MM.1S (cell line): ENCODE measurements around the gene GNB1.

Experiments
- DNase-seq: peaks from one replicate; pipeline ENCODE4 v3.0.0-alpha.2; 2015
- H2AFZ ChIP-seq: fragments of 300-600 bp; sonication (generic); 2 replicates; pipeline ENCODE4 v1.6.0; 2016; ENCODE audit warnings: antibody characterized with exemption, low read length
- H3F3A ChIP-seq: fragments of 300-600 bp; sonication (generic); 2 replicates; pipeline ENCODE4 v1.6.1; 2016; ENCODE audit warnings: mild to moderate bottlenecking, antibody characterized with exemption, low read length, moderate library complexity, mixed read lengths; ENCODE audit not compliant: insufficient read depth
- H3K27ac ChIP-seq: fragments of 300-600 bp; sonication (generic); 2 replicates; pipeline ENCODE4 v1.5.1; 2016; ENCODE audit warnings: mild to moderate bottlenecking, low read length
- H3K27me3 ChIP-seq: fragments of 300-600 bp; sonication (generic); replicated peaks from 2 replicates; pipeline ENCODE4 v1.6.0; 2016; ENCODE audit warnings: low read length; ENCODE audit not compliant: insufficient read depth
- H3K36me3 ChIP-seq: fragments of 300-600 bp; sonication (generic); replicated peaks from 2 replicates; pipeline ENCODE4 v1.6.1; 2016; ENCODE audit warnings: mild to moderate bottlenecking, low read length, mixed read lengths; ENCODE audit not compliant: insufficient read depth
- H3K4me1 ChIP-seq: fragments of 300-600 bp; sonication (generic); 2 replicates; pipeline ENCODE4 v1.6.1; 2016; ENCODE audit warnings: low read length, mixed read lengths
- H3K4me2 ChIP-seq: fragments of 300-600 bp; sonication (generic); 2 replicates; pipeline ENCODE4 v1.6.0; 2016; ENCODE audit warnings: low read depth, low read length
- H3K4me3 ChIP-seq: fragments of 300-600 bp; sonication (generic); 2 replicates; pipeline ENCODE4 v1.5.1; 2016; ENCODE audit warnings: low read length, mixed read lengths
- H3K79me2 ChIP-seq: fragments of 300-600 bp; sonication (generic); 2 replicates; pipeline ENCODE4 v1.6.1; 2016; ENCODE audit warnings: mixed run types, low read length, mixed read lengths
- H3K9ac ChIP-seq: fragments of 300-600 bp; sonication (generic); 2 replicates; pipeline ENCODE4 v1.6.1; 2016; ENCODE audit warnings: low read length, mixed read lengths
- H3K9me2 ChIP-seq: fragments of 300-600 bp; sonication (generic); replicated peaks from 2 replicates; pipeline ENCODE4 v1.6.1; 2016; ENCODE audit warnings: mild to moderate bottlenecking, low read length, mixed read lengths; ENCODE audit not compliant: insufficient read depth
- H3K9me3 ChIP-seq: fragments of 300-600 bp; sonication (generic); replicated peaks from 2 replicates; pipeline ENCODE4 v1.6.1; 2016; ENCODE audit warnings: mild to moderate bottlenecking, low read length, mixed read lengths; ENCODE audit not compliant: insufficient read depth
- H4K20me1 ChIP-seq: fragments of 300-600 bp; sonication (generic); 2 replicates; pipeline ENCODE4 v1.6.1; 2016; ENCODE audit warnings: mild to moderate bottlenecking, low read length, moderate library complexity, mixed read lengths; ENCODE audit not compliant: insufficient read depth
- EZH2 ChIP-seq: fragments of 300-600 bp; sonication (generic); optimal IDR thresholded peaks from 2 replicates; pipeline ENCODE3; 2017; ENCODE audit warnings: low read depth, mild to moderate bottlenecking, antibody characterized with exemption, low read length, mixed read lengths
- EZH2phosphoT487 ChIP-seq: fragments of 300-600 bp; sonication (generic); IDR thresholded peaks from 2 replicates; pipeline ENCODE4 v1.6.1; 2018; ENCODE audit warnings: antibody characterized with exemption, low read length
- TF ChIP-seq, protein P1 (sequence below): fragments of 300-600 bp; sonication (generic); IDR thresholded peaks from 2 replicates; pipeline ENCODE4 v1.5.1; 2016; ENCODE audit warnings: antibody characterized with exemption, low read length, mixed read lengths

The GNB1 gene

DNA sequence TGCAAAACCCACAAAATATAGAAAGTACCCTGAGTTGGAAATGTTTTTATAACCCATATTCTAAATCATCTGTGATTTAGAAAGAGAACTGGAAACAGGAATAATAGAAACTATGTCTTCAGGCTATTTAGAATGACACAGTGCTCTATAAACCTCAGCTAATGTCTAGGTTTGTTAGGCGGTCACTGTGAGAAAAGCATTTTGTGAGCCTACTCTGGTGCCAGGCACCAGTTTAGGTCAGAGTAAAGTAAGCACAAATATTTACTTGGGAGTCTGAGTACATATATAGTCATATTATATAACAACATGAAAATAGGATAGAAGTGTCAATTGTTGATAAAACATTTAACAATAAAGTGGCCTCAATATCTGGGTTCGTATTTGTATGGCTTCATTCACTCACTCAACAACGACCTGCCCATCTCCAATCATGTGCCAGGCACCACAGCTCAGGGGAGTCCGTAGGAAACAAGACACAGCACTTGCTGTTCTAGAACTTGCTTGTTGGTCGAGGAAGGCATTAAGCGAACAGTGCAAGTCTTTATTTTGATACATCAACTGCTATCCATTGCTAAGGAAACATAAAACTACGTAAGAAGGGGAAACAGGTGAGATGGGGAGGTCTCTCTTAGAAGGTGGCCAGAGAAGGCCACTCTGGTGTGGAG lies 37.2 kb downstream of the GNB1 start:
- H3K9ac ChIP-seq, result no peak overlapping the region
- H3K27me3 ChIP-seq, result no peaks in the 10 kb centered on the region
- H3K4me2 ChIP-seq, result no peak overlapping the region
- peaks cover 20% of the 10 kb centered on the region for H4K20me1 ChIP-seq
- H3K9me3 ChIP-seq, result no peaks in the 10 kb centered on the region
- no peaks in the 10 kb centered on the region for H3K9me2 ChIP-seq
- TF ChIP-seq EZH2 (no peak), EZH2phosphoT487 (no peak)
- TF ChIP-seq, protein P1, sequence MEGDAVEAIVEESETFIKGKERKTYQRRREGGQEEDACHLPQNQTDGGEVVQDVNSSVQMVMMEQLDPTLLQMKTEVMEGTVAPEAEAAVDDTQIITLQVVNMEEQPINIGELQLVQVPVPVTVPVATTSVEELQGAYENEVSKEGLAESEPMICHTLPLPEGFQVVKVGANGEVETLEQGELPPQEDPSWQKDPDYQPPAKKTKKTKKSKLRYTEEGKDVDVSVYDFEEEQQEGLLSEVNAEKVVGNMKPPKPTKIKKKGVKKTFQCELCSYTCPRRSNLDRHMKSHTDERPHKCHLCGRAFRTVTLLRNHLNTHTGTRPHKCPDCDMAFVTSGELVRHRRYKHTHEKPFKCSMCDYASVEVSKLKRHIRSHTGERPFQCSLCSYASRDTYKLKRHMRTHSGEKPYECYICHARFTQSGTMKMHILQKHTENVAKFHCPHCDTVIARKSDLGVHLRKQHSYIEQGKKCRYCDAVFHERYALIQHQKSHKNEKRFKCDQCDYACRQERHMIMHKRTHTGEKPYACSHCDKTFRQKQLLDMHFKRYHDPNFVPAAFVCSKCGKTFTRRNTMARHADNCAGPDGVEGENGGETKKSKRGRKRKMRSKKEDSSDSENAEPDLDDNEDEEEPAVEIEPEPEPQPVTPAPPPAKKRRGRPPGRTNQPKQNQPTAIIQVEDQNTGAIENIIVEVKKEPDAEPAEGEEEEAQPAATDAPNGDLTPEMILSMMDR, result no peak
- H3K4me1 ChIP-seq, result no peaks in the 10 kb centered on the region
- peaks cover 95% of the 10 kb centered on the region for H3K79me2 ChIP-seq
- H3K27ac ChIP-seq, result no peak overlapping the region
- H3K36me3 ChIP-seq, result no peaks in the 10 kb centered on the region
- no peak overlapping the region for H3K4me3 ChIP-seq
- DNase-seq, result no peak
- no peaks in the 10 kb centered on the region; the same call in 1 of the 2 replicates for H3F3A ChIP-seq
- H2AFZ ChIP-seq, result no peak overlapping the region

DNA sequence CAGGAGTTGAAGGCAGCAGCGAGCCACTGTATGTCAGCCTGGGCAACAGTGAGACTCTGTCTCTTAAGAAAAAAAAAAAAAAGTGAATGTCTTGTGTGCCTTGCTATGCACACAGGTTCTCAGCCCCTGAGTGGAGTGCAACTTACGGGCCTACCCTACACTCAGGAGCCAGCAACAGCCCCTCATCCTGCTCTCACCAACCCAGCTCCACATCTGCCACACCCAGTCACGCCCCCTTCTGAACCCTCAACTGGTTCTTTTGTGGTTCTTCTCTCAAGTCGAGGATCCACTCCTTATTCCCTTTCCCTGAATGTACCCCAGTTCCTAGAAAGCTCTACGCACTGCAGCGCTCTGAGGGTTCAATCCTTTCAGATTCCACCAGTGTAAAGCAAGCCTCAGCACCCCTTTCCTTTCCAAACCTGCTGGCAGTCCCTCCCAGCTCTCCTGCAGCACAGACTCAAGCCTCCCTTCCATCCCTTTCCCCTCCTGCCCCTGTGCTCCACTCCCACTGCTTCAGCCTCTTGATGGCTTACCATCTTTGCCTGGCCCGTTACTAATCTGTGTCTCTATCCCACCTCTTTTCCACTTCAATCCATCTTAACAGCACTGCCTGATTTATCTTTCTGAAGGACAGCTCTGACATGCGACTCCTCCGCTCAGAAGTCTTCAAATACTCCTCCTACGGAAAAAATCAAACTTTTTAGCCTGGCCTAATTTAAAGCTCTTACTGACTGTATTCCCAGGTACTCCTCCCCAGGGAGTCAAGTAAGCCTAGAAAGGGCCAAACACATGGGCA lies 38.1 kb downstream of the GNB1 start:
- no peaks in the 10 kb centered on the region for H3K4me1 ChIP-seq
- no peak overlapping the region for H3K27ac ChIP-seq
- no peak for DNase-seq
- H3K79me2 ChIP-seq, result peaks cover 95% of the 10 kb centered on the region
- peaks cover 11% of the 10 kb centered on the region for H4K20me1 ChIP-seq
- H3F3A ChIP-seq, result no peaks in the 10 kb centered on the region; the same call in 1 of the 2 replicates
- H3K4me2 ChIP-seq, result no peak overlapping the region
- no peaks in the 10 kb centered on the region for H3K27me3 ChIP-seq
- H3K4me3 ChIP-seq, result no peak overlapping the region
- no peaks in the 10 kb centered on the region for H3K9me2 ChIP-seq
- H3K9ac ChIP-seq, result no peak overlapping the region
- H3K9me3 ChIP-seq, result no peaks in the 10 kb centered on the region
- no peaks in the 10 kb centered on the region for H3K36me3 ChIP-seq
- H2AFZ ChIP-seq, result no peak overlapping the region
- TF ChIP-seq EZH2, result no peak
- TF ChIP-seq, protein P1, result no peak
- no peak for TF ChIP-seq EZH2phosphoT487

DNA sequence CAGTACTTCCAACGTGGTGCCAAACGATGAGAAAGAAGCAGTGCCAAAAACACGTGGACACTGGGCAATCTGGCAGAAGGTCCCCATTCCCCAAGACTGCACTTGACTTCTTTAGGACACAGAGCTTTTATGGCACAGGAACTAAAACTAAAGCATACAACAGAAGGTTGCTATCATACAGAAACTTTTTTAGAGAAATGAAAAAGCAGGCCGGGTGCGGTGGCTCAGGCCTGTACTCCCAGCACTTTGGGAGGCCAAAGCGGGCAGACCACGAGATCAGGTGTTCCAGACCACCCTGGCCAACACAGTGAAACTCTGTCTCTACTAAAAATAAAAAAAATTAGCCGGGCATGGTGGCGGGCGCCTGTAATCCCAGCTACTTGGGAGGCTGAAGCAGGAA lies 43.0 kb downstream of the GNB1 start:
- DNase-seq, result no peak
- Histone ChIP-seq H3K27ac (no peak overlapping the region), H3K79me2 (peaks cover 87% of the 10 kb centered on the region), H3K27me3 (no peaks in the 10 kb centered on the region), H3K4me3 (no peak overlapping the region), H3K36me3 (no peaks in the 10 kb centered on the region), H3F3A (peaks cover 16% of the 10 kb centered on the region), H2AFZ (no peak overlapping the region), H3K4me1 (peaks cover 9% of the 10 kb centered on the region), H4K20me1 (peaks cover 5% of the 10 kb centered on the region; the same call in 1 of the 2 replicates), H3K9me3 (no peaks in the 10 kb centered on the region), H3K9me2 (no peaks in the 10 kb centered on the region), H3K9ac (no peak overlapping the region), H3K4me2 (no peak overlapping the region)
- TF ChIP-seq EZH2, result no peak
- no peak for TF ChIP-seq EZH2phosphoT487
- TF ChIP-seq, protein P1, result no peak
